SK-N-SH (cell line): ENCODE measurements around the gene SERINC2. TPM values are rescaled to one million over a fixed set of nuclear protein-coding genes. Genes with fewer than 3 reads are reported as not detected.

Experiments used
- CTCF ChIA-PET: fragments of 300-600, 350-600 bp; formaldehyde crosslinking; extraction: SDS; loops from one replicate; lab custom pipeline; 2021; lab: Yijun Ruan, JAX
- POLR2A ChIA-PET: fragments of 350-600 bp; sonication (Branson Sonifier 250); formaldehyde crosslinking; extraction: SDS; loops from one replicate; lab custom pipeline; 2020; ENCODE audit warnings: antibody characterized with exemption, inconsistent platforms; lab: Yijun Ruan, JAX
- DNase-seq: peaks from one replicate; pipeline ENCODE4 v3.0.0; 2012
- H2AFZ ChIP-seq: fragments of 200-600 bp; sonication (generic); 2 replicates; pipeline ENCODE4 v1.8.1; 2016; ENCODE audit warnings: antibody characterized with exemption, mild to moderate bottlenecking, low read depth
- H3F3A ChIP-seq: fragments of 200-600 bp; sonication (generic); replicated peaks from 2 replicates; pipeline ENCODE3; 2016; ENCODE audit warnings: antibody characterized with exemption, mild to moderate bottlenecking; ENCODE audit not compliant: insufficient read depth
- H3K27ac ChIP-seq, 2 experiments: fragments of 200-500 bp in 1 of 2; fragments of 200-600 bp in 1 of 2; sonication (Bioruptor generic) in 1 of 2; sonication (generic), shearing (Covaris generic) in 1 of 2; 2 replicates each; pipeline versions ENCODE4 v1.5.1 to v1.6.1; 2014 to 2016; ENCODE audit warnings: low read depth in 2 of 2, inconsistent platforms in 1 of 2, low read length in 1 of 2, mild to moderate bottlenecking in 1 of 2, mixed read lengths in 1 of 2
- H3K27me3 ChIP-seq: fragments of 200-600 bp; sonication (generic), shearing (Covaris generic); 2 replicates; pipeline ENCODE4 v1.6.1; 2016; ENCODE audit warnings: mixed run types; ENCODE audit not compliant: insufficient read depth
- H3K36me3 ChIP-seq, 2 experiments: fragments of 200-500 bp in 1 of 2; fragments of 200-600 bp in 1 of 2; sonication (Bioruptor generic) in 1 of 2; sonication (generic) in 1 of 2; replicated peaks in 1 of 2; 2 replicates each; pipeline versions ENCODE3 to v1.5.1; 2014 to 2016; ENCODE audit warnings: low read length in 1 of 2, mild to moderate bottlenecking in 1 of 2; ENCODE audit not compliant: insufficient read depth in 2 of 2, control insufficient read depth in 1 of 2
- H3K4me1 ChIP-seq, 2 experiments: fragments of 200-500 bp in 1 of 2; fragments of 200-600 bp in 1 of 2; sonication (Bioruptor generic) in 1 of 2; sonication (generic), shearing (Covaris generic) in 1 of 2; 2 replicates each; pipeline versions ENCODE4 v1.5.1 to v1.6.1; 2014 to 2016; ENCODE audit warnings: low read depth in 1 of 2, low read length in 1 of 2, mixed run types in 1 of 2; ENCODE audit not compliant: insufficient read depth in 2 of 2, control insufficient read depth in 1 of 2
- H3K4me2 ChIP-seq: fragments of 200-600 bp; sonication (generic), shearing (Covaris generic); 2 replicates; pipeline ENCODE4 v1.6.1; 2017; ENCODE audit warnings: mixed run types
- H3K4me3 ChIP-seq, 2 experiments: fragments of 200-500 bp in 1 of 2; fragments of 200-600 bp in 1 of 2; sonication (Bioruptor generic) in 1 of 2; sonication (generic), shearing (Covaris generic) in 1 of 2; 2 replicates each; pipeline versions ENCODE4 v1.5.1 to v1.8.1; 2014 to 2016; ENCODE audit warnings: low read depth in 2 of 2, inconsistent platforms in 1 of 2, low read length in 1 of 2, mild to moderate bottlenecking in 1 of 2, mixed read lengths in 1 of 2, moderate library complexity in 1 of 2
- H3K79me2 ChIP-seq: fragments of 200-600 bp; sonication (generic); 2 replicates; pipeline ENCODE4 v1.8.1; 2017; ENCODE audit warnings: mild to moderate bottlenecking; ENCODE audit not compliant: insufficient read depth
- H3K9ac ChIP-seq: fragments of 200-600 bp; sonication (generic); 2 replicates; pipeline ENCODE4 v1.6.1; 2017; ENCODE audit warnings: mixed run types
- H3K9me2 ChIP-seq: fragments of 200-600 bp; sonication (generic); 2 replicates; pipeline ENCODE4 v1.6.1; 2017; ENCODE audit warnings: mixed run types
- H3K9me3 ChIP-seq: fragments of 200-600 bp; sonication (generic); 2 replicates; pipeline ENCODE4 v1.6.1; 2017; ENCODE audit warnings: mixed run types, mild to moderate bottlenecking, moderate library complexity
- H4K20me1 ChIP-seq: fragments of 200-600 bp; sonication (generic); 2 replicates; pipeline ENCODE4 v1.6.1; 2017; ENCODE audit warnings: mild to moderate bottlenecking, mixed run types; ENCODE audit not compliant: insufficient read depth
- CTCF ChIP-seq: fragments of 200-600 bp; sonication (generic); IDR thresholded peaks from 2 replicates; pipeline ENCODE4 v1.6.1; 2017; ENCODE audit warnings: antibody characterized with exemption, mild to moderate bottlenecking, moderate library complexity
- ELF1 ChIP-seq: IDR thresholded peaks from 2 replicates; pipeline ENCODE4 v1.4.0; 2012
- FOSL2 ChIP-seq: IDR thresholded peaks from 2 replicates; pipeline ENCODE4 v1.4.0; 2012; ENCODE audit warnings: low read depth, mild to moderate bottlenecking, moderate library complexity, borderline replicate concordance
- FOXJ3 ChIP-seq: sonication (generic); formaldehyde crosslinking; IDR thresholded peaks from 2 replicates; pipeline ENCODE4 v1.5.1; 2020; ENCODE audit warnings: mild to moderate bottlenecking, missing genetic modification reagents
- FOXM1 ChIP-seq: IDR thresholded peaks from 2 replicates; pipeline ENCODE4 v1.4.0; 2012; ENCODE audit warnings: low read depth, mild to moderate bottlenecking
- GABPA ChIP-seq: IDR thresholded peaks from 2 replicates; pipeline ENCODE4 v1.4.0; 2012; ENCODE audit warnings: low read depth, mild to moderate bottlenecking
- JUND ChIP-seq: IDR thresholded peaks from 2 replicates; pipeline ENCODE4 v1.4.0; 2012
- MAX ChIP-seq: IDR thresholded peaks from 2 replicates; pipeline ENCODE4 v1.4.0; 2012; ENCODE audit warnings: low read depth
- MEF2A ChIP-seq: IDR thresholded peaks from 2 replicates; pipeline ENCODE4 v1.4.0; 2012; ENCODE audit warnings: low read depth, borderline replicate concordance
- NFIC ChIP-seq: IDR thresholded peaks from 2 replicates; pipeline ENCODE4 v1.4.0; 2012; ENCODE audit warnings: borderline replicate concordance
- NRF1 ChIP-seq: IDR thresholded peaks from 2 replicates; pipeline ENCODE4 v1.6.1; 2012; ENCODE audit warnings: low read depth, mild to moderate bottlenecking, low read length
- POLR2AphosphoS5 ChIP-seq: IDR thresholded peaks from 2 replicates; pipeline ENCODE4 v1.6.1; 2012; ENCODE audit warnings: low read depth, low read length
- RCOR1 ChIP-seq: fragments of 150-350 bp; IDR thresholded peaks from 2 replicates; pipeline ENCODE4 v1.6.1; 2017; ENCODE audit warnings: antibody characterized with exemption, low read length
- RFX5 ChIP-seq: IDR thresholded peaks from 2 replicates; pipeline ENCODE4 v1.6.1; 2012; ENCODE audit warnings: mild to moderate bottlenecking, improper control_type of control experiment, low read length
- SIN3A ChIP-seq: IDR thresholded peaks from 2 replicates; pipeline ENCODE4 v1.6.1; 2012; ENCODE audit warnings: low read depth, mild to moderate bottlenecking, low read length, moderate library complexity, borderline replicate concordance
- SMC3 ChIP-seq: IDR thresholded peaks from 2 replicates; pipeline ENCODE4 v1.6.1; 2012; ENCODE audit warnings: low read depth, low read length, improper control_type of control experiment
- TAF1 ChIP-seq: IDR thresholded peaks from 2 replicates; pipeline ENCODE4 v1.6.1; 2012; ENCODE audit warnings: low read depth, mild to moderate bottlenecking, low read length, moderate library complexity, borderline replicate concordance
- USF1 ChIP-seq: IDR thresholded peaks from 2 replicates; pipeline ENCODE4 v1.4.0; 2012; ENCODE audit warnings: low read depth, borderline replicate concordance
- WGBS: methylation state at CpG from one replicate; pipeline ENCODE4 v1.1.6; 2017; ENCODE audit warnings: low lambda C conversion rate; 5-methylcytosine and 5-hydroxymethylcytosine counted together
- polyA plus RNA-seq, 3 experiments: library from polyadenylated mRNA; depleted of rRNA; stranded (reverse); fragments of >200 nt; gene quantifications; 2 replicates each; pipeline ENCODE4 v1.2.3, GENCODE V29; 2012

Gene SERINC2
- polyA plus RNA-seq, 1 of the 3 experiments (the other 2 are of a cell fraction): 22.2 TPM

GRCh38 chr1:31371121-31371959 lies 41.7 kb upstream of the SERINC2 start:
- no peak overlapping the region for H2AFZ ChIP-seq
- no peak overlapping the region for H3K9ac ChIP-seq
- H3K4me3 ChIP-seq: no peak overlapping the region
- peaks cover 0 to 9% of the 10 kb centered on the region in 2 experiments for H3K36me3 ChIP-seq
- no peak for DNase-seq
- no peak overlapping the region for H3K4me2 ChIP-seq
- H3F3A ChIP-seq: no peaks in the 10 kb centered on the region
- no peaks in the 10 kb centered on the region for H3K9me3 ChIP-seq
- H3K27me3 ChIP-seq: no peaks in the 10 kb centered on the region
- ChIA-PET POLR2A (interaction anchor here (0.6 kb wide), 1 partner anchor 642 kb away, joined by 3 read pairs; the partner anchor contains the start of gene KHDRBS1), CTCF (interaction anchor here (1.6 to 12.3 kb wide), 3 partner anchors 23 to 188 kb away, joined by 5 to 88 read pairs (median 15); no protein-coding TSS in a partner anchor)
- no peak overlapping the region for H3K27ac ChIP-seq
- no peaks in the 10 kb centered on the region for H3K79me2 ChIP-seq
- 92% methylated on average over 9 of the region's 10 CpGs for WGBS
- no peaks in the 10 kb centered on the region for H4K20me1 ChIP-seq
- H3K9me2 ChIP-seq: no peaks in the 10 kb centered on the region
- H3K4me1 ChIP-seq: peaks cover 0 to 16% of the 10 kb centered on the region in 2 experiments; a peak in 1 of 4 replicates
- TF ChIP-seq SMC3: no peak
- TF ChIP-seq NRF1: no peak
- no peak for TF ChIP-seq POLR2AphosphoS5
- TF ChIP-seq ELF1: no peak
- no peak for TF ChIP-seq FOXM1
- TF ChIP-seq RCOR1: no peak
- TF ChIP-seq USF1: no peak
- no peak for TF ChIP-seq CTCF
- TF ChIP-seq FOXJ3 (CRISPR knock-in tag): no peak
- no peak for TF ChIP-seq NFIC
- TF ChIP-seq GABPA: no peak
- no peak for TF ChIP-seq JUND
- TF ChIP-seq TAF1: no peak
- TF ChIP-seq MEF2A: no peak
- no peak for TF ChIP-seq RFX5

GRCh38 chr1:31372051-31372450 lies 41.0 kb upstream of the SERINC2 start:
- CTCF ChIA-PET: interaction anchor here (1.6 to 12.3 kb wide), 3 partner anchors 22 to 189 kb away, joined by 5 to 88 read pairs (median 15); no protein-coding TSS in a partner anchor

More at GRCh38 chr1:31372051-31372450, 41.0 kb upstream of the SERINC2 start:
- no peaks in the 10 kb centered on the region for H3F3A ChIP-seq
- TF ChIP-seq ELF1 (no peak), TAF1 (no peak), FOSL2 (no peak), MAX (no peak), SIN3A (no peak), RCOR1 (no peak), NRF1 (no peak), POLR2AphosphoS5 (no peak)
- H4K20me1 ChIP-seq: no peaks in the 10 kb centered on the region
- no peak overlapping the region for H3K4me3 ChIP-seq
- H3K27ac ChIP-seq: no peak overlapping the region
- DNase-seq: no peak
- H3K36me3 ChIP-seq: peaks cover 0 to 3% of the 10 kb centered on the region in 2 experiments
- H2AFZ ChIP-seq: no peak overlapping the region
- no peak overlapping the region for H3K4me2 ChIP-seq
- no peaks in the 10 kb centered on the region for H3K9me3 ChIP-seq
- H3K4me1 ChIP-seq: peaks cover 0 to 24% of the 10 kb centered on the region in 2 experiments; a peak in 1 of 4 replicates
- H3K79me2 ChIP-seq: no peaks in the 10 kb centered on the region
- no peaks in the 10 kb centered on the region for H3K9me2 ChIP-seq
- H3K27me3 ChIP-seq: no peaks in the 10 kb centered on the region
- POLR2A ChIA-PET: no interaction called here
- WGBS: 93% methylated on average over 3 of the region's 3 CpGs
- no peak overlapping the region for H3K9ac ChIP-seq
